IMR-90 (cell line): ENCODE results near the gene BMERB1. TPM values are rescaled to one million over a fixed set of nuclear protein-coding genes. Genes with fewer than 3 reads are reported as not detected.

Source experiments
- ATAC-seq: fragments of 200-7000 bp; cut with Tn5 transposase; 2 replicates; pipeline ENCODE4 v1.9.1; 2020; ENCODE audit warnings: low read depth, mild to moderate bottlenecking, moderate library complexity
- BruUV-seq: library from RNA; stranded (reverse); fragments of 400-500 nt; replicated peaks from 2 replicates; lab custom pipeline; 2021; lab: Mats Ljungman, UMichigan
- CTCF ChIA-PET: fragments of 300-600 bp; formaldehyde crosslinking; extraction: SDS; loops from one replicate; lab custom pipeline; 2021; ENCODE audit warnings: antibody characterized with exemption; lab: Yijun Ruan, JAX
- POLR2A ChIA-PET: fragments of 300-600 bp; sonication (Branson Sonifier 250); formaldehyde crosslinking; loops from one replicate; lab custom pipeline; 2022; ENCODE audit warnings: antibody characterized with exemption; ENCODE audit not compliant: unreplicated experiment; lab: Charles Lee
- DNase-seq: peaks from one replicate; pipeline ENCODE4 v3.0.0; 2013
- H2AFZ ChIP-seq: replicated peaks from 2 replicates; pipeline ENCODE3; 2013; ENCODE audit warnings: low read length, mild to moderate bottlenecking; ENCODE audit not compliant: poor library complexity
- H2AK5ac ChIP-seq: 2 replicates; pipeline ENCODE4 v1.6.1; 2013; ENCODE audit warnings: low read depth, low read length, inconsistent platforms
- H2AK9ac ChIP-seq: replicated peaks from 2 replicates; pipeline ENCODE3; 2013; ENCODE audit warnings: mild to moderate bottlenecking, low read depth, low read length, moderate library complexity; ENCODE audit not compliant: poor library complexity
- H2BK120ac ChIP-seq: 2 replicates; pipeline ENCODE4 v1.6.1; 2013; ENCODE audit warnings: low read depth, low read length, inconsistent platforms
- H2BK15ac ChIP-seq: 3 replicates; pipeline ENCODE4 v1.6.1; 2013; ENCODE audit warnings: low read depth, low read length, inconsistent platforms
- H2BK20ac ChIP-seq: 2 replicates; pipeline ENCODE4 v1.6.1; 2013; ENCODE audit warnings: low read depth, mild to moderate bottlenecking, inconsistent platforms, low read length, moderate library complexity
- H2BK5ac ChIP-seq: 2 replicates; pipeline ENCODE4 v1.6.1; 2013; ENCODE audit warnings: mild to moderate bottlenecking, low read depth, low read length, inconsistent platforms; ENCODE audit not compliant: poor library complexity, severe bottlenecking
- H3K14ac ChIP-seq: replicated peaks from 2 replicates; pipeline ENCODE4 v1.6.1; 2013; ENCODE audit warnings: low read depth, low read length, inconsistent platforms
- H3K18ac ChIP-seq: 2 replicates; pipeline ENCODE4 v1.6.1; 2013; ENCODE audit warnings: low read depth, low read length, control low read depth
- H3K23ac ChIP-seq: 2 replicates; pipeline ENCODE4 v1.6.1; 2013; ENCODE audit warnings: low read depth, low read length, inconsistent platforms
- H3K27ac ChIP-seq: 2 replicates; pipeline ENCODE4 v1.5.1; 2013; ENCODE audit warnings: mild to moderate bottlenecking, control low read depth, low read length; ENCODE audit not compliant: insufficient read depth
- H3K27me3 ChIP-seq: 2 replicates; pipeline ENCODE4 v1.6.1; 2013; ENCODE audit warnings: low read length; ENCODE audit not compliant: control insufficient read depth, insufficient read depth
- H3K36me3 ChIP-seq: 2 replicates; pipeline ENCODE4 v1.6.1; 2013; ENCODE audit warnings: low read length, mixed read lengths; ENCODE audit not compliant: control insufficient read depth, insufficient read depth
- H3K4ac ChIP-seq: 2 replicates; pipeline ENCODE4 v1.6.1; 2013; ENCODE audit warnings: low read depth, low read length, inconsistent platforms
- H3K4me1 ChIP-seq: 2 replicates; pipeline ENCODE4 v1.6.1; 2013; ENCODE audit warnings: low read length, mixed read lengths; ENCODE audit not compliant: control insufficient read depth, insufficient read depth
- H3K4me2 ChIP-seq: 2 replicates; pipeline ENCODE4 v1.6.1; 2013; ENCODE audit warnings: low read depth, mild to moderate bottlenecking, control low read depth, low read length, moderate library complexity
- H3K4me3 ChIP-seq: 2 replicates; pipeline ENCODE4 v1.5.1; 2013; ENCODE audit warnings: low read depth, mild to moderate bottlenecking, control low read depth, low read length, moderate library complexity; ENCODE audit not compliant: insufficient read depth
- H3K56ac ChIP-seq: 2 replicates; pipeline ENCODE4 v1.6.1; 2013; ENCODE audit warnings: low read length, inconsistent platforms; ENCODE audit not compliant: insufficient read depth; ENCODE audit errors: extremely low read depth
- H3K79me1 ChIP-seq, 2 experiments: 2 replicates each; pipeline ENCODE4 v1.6.1; 2013; ENCODE audit warnings: low read length in 2 of 2, inconsistent platforms in 1 of 2, low read depth in 1 of 2
- H3K9ac ChIP-seq: 2 replicates; pipeline ENCODE4 v1.6.1; 2013; ENCODE audit warnings: low read depth, low read length, control low read depth
- H3K9me1 ChIP-seq: 2 replicates; pipeline ENCODE4 v1.6.1; 2013; ENCODE audit warnings: low read length, inconsistent platforms; ENCODE audit not compliant: insufficient read depth
- H3K9me3 ChIP-seq: 2 replicates; pipeline ENCODE4 v1.6.1; 2013; ENCODE audit warnings: low read length; ENCODE audit not compliant: control insufficient read depth, insufficient read depth
- H4K20me1 ChIP-seq: 2 replicates; pipeline ENCODE4 v1.6.1; 2013; ENCODE audit warnings: low read length, inconsistent platforms; ENCODE audit not compliant: insufficient read depth
- H4K5ac ChIP-seq: 2 replicates; pipeline ENCODE4 v1.6.1; 2013; ENCODE audit warnings: mild to moderate bottlenecking, low read depth, low read length, control low read depth
- H4K8ac ChIP-seq, 2 experiments: 2 replicates each; pipeline ENCODE4 v1.6.1; 2013; ENCODE audit warnings: low read depth in 2 of 2, low read length in 2 of 2, control low read depth in 1 of 2, inconsistent platforms in 1 of 2
- H4K91ac ChIP-seq: 2 replicates; pipeline ENCODE4 v1.6.1; 2013; ENCODE audit warnings: low read depth, low read length, inconsistent platforms; ENCODE audit not compliant: insufficient read depth
- MAZ ChIP-seq: IDR thresholded peaks from 2 replicates; pipeline ENCODE4 v1.6.1; 2012; ENCODE audit warnings: low read depth, mild to moderate bottlenecking, low read length, improper control_type of control experiment, moderate library complexity, borderline replicate concordance
- WGBS, 2 experiments: methylation state at CpG; one replicate each; pipeline versions ENCODE4 v1.1.5 to v1.1.7; 2013; ENCODE audit warnings: missing lambda C conversion rate in 2 of 2; ENCODE audit not compliant: insufficient read length in 1 of 2; ENCODE audit errors: extremely low coverage in 2 of 2; 5-methylcytosine and 5-hydroxymethylcytosine counted together
- dilution Hi-C: fragments of 300-500 bp; cut with HindIII; formaldehyde crosslinking; loops from one replicate; pipeline ENCODE4 v1.14.3; 2018; ENCODE audit warnings: low sequenced_read_pairs; ENCODE audit not compliant: unreplicated experiment
- in situ Hi-C: fragments of 300-500 bp; cut with MboI; formaldehyde crosslinking; loops from 3 replicates; pipeline ENCODE4 v1.14.3; 2019; ENCODE audit warnings: low sequenced_read_pairs, inconsistent platforms, mixed read lengths
- intact Hi-C: fragments of 100-400 bp; cut with micrococcal nuclease; formaldehyde crosslinking; loops from 2 replicates; pipeline ENCODE4 v1.10.0; 2022
- polyA plus RNA-seq, 3 experiments: library from polyadenylated mRNA; depleted of rRNA; stranded (reverse); fragments of >200 nt; gene quantifications; 2 replicates each; pipeline ENCODE4 v1.2.3, GENCODE V29; 2012; ENCODE audit warnings: low replicate concordance in 1 of 3
- total RNA-seq: library from RNA; depleted of rRNA; stranded (reverse); fragments of >200 nt; gene quantifications from 2 replicates; pipeline ENCODE4 v1.2.3, GENCODE V29; 2012

BMERB1 gene
- total and polyA plus RNA-seq, 2 of the 4 experiments (the other 2 are of a cell fraction) = 22.6 to 32.9 TPM

DNA sequence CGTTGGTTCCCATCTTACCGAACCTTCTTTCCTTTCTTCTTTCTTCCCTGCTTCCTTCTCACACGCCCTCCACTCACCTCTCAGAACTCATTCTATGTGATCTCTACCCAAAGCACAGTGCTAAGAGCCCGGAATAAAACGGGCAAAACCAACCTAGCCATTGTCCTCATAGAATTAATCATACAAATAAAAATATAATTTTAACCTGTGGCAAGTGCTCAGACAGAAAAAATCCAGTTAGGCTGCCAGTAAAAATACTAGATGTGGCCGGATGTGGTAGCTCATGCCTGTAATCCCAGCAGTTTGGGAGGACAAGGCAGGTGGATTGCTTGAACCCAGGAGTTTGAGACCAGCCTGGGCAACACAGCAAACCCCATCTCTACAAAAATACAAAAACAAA, 27.0 kb downstream of the BMERB1 start:
- POLR2A ChIA-PET = no interaction called here
- CTCF ChIA-PET = no interaction called here
- H3K9me3 ChIP-seq = no peaks in the 10 kb centered on the region
- no peak overlapping the region for H3K23ac ChIP-seq
- DNase-seq (no peak), ATAC-seq (no peak)
- H3K4ac ChIP-seq = no peak overlapping the region
- no peak overlapping the region for H4K8ac ChIP-seq
- no peak overlapping the region for H3K18ac ChIP-seq
- no peak overlapping the region for H2BK15ac ChIP-seq
- no peak overlapping the region for H3K4me2 ChIP-seq
- intact Hi-C loops (no loop called here), dilution Hi-C loops (no loop called here), in situ Hi-C loops (no loop called here)
- TF ChIP-seq MAZ = no peak
- peaks cover 13% of the 10 kb centered on the region for H3K9me1 ChIP-seq
- no peak overlapping the region for H2AK9ac ChIP-seq
- no peak overlapping the region for H2BK20ac ChIP-seq
- no peak overlapping the region for H2AFZ ChIP-seq
- H3K14ac ChIP-seq = no peak overlapping the region
- no peak overlapping the region for H2AK5ac ChIP-seq
- H3K9ac ChIP-seq = no peak overlapping the region
- peaks cover 29 to 39% of the 10 kb centered on the region in 2 experiments for H3K79me1 ChIP-seq
- no peak overlapping the region for H3K56ac ChIP-seq
- H2BK5ac ChIP-seq = no peak overlapping the region
- no peak overlapping the region for H2BK120ac ChIP-seq
- H4K91ac ChIP-seq = no peak overlapping the region
- H3K27ac ChIP-seq = no peak overlapping the region
- BruUV-seq = no TSS peak
- H3K4me3 ChIP-seq = no peak overlapping the region
- no peaks in the 10 kb centered on the region; the same call in 1 of the 2 replicates for H3K4me1 ChIP-seq
- WGBS, 2 experiments = 83% methylated on average over 2 of the region's 6 CpGs; no CpG with 5 or more reads in 1 of the 2 experiments
- H3K27me3 ChIP-seq = no peaks in the 10 kb centered on the region
- H4K20me1 ChIP-seq = peaks cover 19% of the 10 kb centered on the region
- no peaks in the 10 kb centered on the region for H3K36me3 ChIP-seq
- no peak overlapping the region for H4K5ac ChIP-seq
